GM18498 (cell line): ENCODE data around the gene ANKDD1A.

ENCODE experiments used
- ATAC-seq: cut with Tn5 transposase; IDR thresholded peaks from one replicate; pipeline ENCODE4 v1.9.1; 2021; ENCODE audit warnings: mild to moderate bottlenecking, moderate library complexity; ENCODE audit not compliant: unreplicated experiment

ANKDD1A gene

DNA sequence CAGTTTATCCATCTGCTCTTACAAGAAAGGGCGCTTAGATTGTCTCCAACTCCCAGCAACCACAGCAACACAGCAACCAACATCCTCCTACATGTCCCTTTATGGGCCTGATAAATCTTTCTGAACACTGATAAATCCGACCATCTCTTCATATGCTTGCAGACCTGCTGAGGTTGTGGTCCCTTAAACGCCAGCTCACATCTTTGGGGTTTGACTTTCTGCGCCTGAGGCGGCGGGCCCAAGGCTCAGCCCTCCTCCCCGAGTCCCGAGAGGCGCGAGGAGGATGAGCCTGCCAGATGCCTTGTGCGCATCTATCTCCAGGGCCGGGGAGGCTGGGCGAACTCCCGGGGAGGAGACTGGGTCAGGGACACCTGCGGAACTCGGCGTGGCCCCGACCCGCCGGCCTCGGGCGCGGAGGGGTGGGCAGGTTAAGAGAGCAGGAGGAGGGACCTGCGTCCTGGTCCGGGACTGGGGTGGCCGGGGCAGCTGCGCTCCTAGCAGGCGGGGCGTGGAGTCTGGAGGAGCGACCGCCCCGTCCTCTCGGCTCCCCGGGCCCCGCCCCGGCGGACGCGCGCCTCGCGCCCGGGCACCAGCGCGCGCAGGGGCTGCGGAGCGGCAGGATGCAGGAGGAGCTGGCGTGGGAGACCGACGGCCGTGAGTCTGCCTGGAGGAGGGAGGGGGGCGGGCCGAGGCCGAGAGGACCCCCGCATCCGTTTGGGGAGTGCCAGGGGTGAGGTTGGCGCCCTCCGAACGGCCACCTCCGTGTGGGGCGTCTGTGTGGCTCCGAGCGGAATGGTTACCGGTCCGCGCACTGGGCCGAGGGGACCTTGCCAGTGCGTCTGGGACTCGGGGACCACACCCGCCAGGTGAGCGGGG lies at the start of gene ANKDD1A:
Gene ANKDD1A, plus strand, starts transcription at position 592 of the 876 bp plus-strand sequence. Its CDS starts 29 bp downstream, at position 621.
- ATAC-seq, result peak; percentile 81

DNA sequence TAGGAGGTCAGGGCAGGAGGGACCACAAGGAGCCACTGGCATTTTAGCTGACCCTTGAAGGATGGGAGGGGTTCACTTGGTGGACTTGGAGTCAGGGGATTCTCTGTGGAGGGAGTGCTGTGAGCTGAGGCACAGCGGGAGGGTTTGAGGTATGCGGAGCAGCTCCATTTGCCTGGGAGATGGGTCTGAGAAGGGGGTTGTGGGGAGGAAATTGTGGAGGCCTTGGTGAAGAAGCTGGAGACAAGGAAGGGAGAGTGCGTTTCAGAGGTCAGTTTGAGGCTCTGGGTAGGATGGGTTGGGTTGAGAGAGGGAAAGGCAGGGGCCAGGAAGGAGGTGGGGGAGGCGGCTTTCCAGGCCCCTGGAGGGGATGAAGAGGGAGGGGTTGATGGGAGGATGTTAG lies 49.7 kb upstream of the ANKDD1A start:
- ATAC-seq, result no peak

- no peak for ATAC-seq
Observed at GRCh38 chr15:64862408-64862807, 49.3 kb upstream of the ANKDD1A start.

- no peak for ATAC-seq
Observed at GRCh38 chr15:64864068-64864467, 47.6 kb upstream of the ANKDD1A start.

GRCh38 chr15:64865126-64865997 lies 46.3 kb upstream of the ANKDD1A start:
- ATAC-seq, result no peak

DNA sequence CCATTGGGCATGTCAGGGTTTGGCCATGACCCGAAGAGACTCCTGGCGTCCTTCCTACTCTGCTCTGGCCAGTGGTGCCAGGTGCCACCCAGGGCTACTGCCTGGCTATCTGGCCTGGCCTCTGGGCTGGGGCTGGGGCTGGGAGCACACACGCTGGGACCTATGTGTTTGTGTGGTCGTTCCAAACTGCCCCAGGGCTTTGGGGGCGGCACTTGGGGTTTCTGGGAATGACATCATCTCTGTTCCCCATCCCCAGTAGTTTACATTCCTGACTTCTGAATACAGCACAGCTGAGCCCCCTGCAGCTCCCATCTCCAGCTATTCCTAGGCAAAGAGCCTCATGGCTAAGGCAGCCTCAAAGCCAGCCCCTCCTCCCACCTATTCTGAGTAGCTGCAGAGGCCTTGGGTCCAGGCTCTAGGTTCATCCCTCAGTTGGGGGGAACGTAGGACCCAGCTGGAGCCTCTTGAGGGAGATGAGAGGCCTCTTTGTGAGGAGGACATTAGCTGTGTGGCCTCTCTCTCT lies 45.6 kb upstream of the ANKDD1A start:
- ATAC-seq, result no peak

DNA sequence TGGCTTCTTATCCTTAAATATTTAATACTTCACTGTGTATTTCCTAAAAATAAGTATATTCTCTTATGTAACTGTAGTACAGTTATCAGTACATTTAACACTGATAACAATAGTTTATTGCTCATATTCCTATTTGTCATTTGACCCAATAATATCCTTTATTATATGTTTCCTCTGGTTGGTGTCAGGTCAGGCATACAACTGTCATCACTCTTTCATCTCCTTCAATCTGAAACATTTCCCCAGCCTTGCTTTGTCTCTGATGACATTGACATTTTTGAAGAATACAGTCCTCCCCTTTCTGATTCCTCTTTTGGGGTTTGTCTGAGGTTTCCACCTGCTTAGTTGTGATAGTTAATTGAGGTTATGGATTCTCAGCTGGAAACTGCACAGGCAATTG lies 42.2 kb upstream of the ANKDD1A start:
- ATAC-seq, result no peak

GRCh38 chr15:64870353-64870752 lies 41.3 kb upstream of the ANKDD1A start:
- no peak for ATAC-seq

- no peak for ATAC-seq
Observed at GRCh38 chr15:64875641-64876223, 36.0 kb upstream of the ANKDD1A start.

DNA sequence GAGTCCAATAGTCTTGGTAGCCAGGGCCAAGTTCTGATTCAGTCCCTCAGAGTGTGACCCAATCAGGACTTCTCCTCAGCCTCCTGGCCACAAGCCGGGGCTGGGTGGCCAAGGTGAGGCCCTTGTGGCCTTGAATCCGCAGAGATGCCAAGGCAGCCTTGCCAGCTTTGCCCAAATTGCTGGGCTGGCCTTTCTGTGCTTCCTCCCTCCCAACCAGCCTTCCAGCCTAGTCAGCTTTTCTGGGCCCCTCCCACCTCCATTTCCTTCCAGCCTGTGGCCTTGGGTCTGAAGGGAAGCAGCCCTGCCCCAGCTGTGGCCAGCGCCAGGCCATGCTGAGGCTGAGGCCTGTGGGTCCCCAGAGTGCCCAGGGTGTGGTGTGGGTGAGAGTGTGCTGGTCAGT lies 34.3 kb upstream of the ANKDD1A start:
- no peak for ATAC-seq

- ATAC-seq, result no peak
Observed at GRCh38 chr15:64878705-64879104, 33.0 kb upstream of the ANKDD1A start.

GRCh38 chr15:64883100-64883581 lies 28.6 kb upstream of the ANKDD1A start:
- peak; percentile 55 for ATAC-seq

- ATAC-seq, result peak; percentile 67
Observed at GRCh38 chr15:64883997-64884511, 27.6 kb upstream of the ANKDD1A start.

DNA sequence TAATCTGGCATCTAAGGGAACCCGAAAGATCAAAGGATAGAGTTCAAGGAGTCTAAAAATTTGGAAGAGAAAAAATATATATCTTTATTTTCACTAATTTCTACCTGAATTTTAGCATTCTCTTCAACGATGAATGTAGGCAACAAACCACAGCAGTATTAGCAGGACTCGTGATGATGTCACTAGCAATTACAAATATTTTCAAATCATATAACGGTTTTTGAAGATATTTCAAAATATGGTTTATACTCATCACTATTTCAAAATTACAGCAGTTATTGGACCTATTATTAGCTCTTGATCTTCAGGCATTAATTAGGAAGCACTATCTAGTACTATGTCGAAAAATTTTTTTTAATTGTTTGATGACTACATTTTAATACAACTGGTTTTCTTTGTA lies 27.0 kb upstream of the ANKDD1A start:
- no peak for ATAC-seq

GRCh38 chr15:64888336-64888735 lies 23.4 kb upstream of the ANKDD1A start:
- ATAC-seq, result no peak

- no peak for ATAC-seq
Observed at GRCh38 chr15:64891561-64891960, 20.1 kb upstream of the ANKDD1A start.

GRCh38 chr15:64892847-64893403 lies 18.8 kb upstream of the ANKDD1A start:
- ATAC-seq, result no peak

DNA sequence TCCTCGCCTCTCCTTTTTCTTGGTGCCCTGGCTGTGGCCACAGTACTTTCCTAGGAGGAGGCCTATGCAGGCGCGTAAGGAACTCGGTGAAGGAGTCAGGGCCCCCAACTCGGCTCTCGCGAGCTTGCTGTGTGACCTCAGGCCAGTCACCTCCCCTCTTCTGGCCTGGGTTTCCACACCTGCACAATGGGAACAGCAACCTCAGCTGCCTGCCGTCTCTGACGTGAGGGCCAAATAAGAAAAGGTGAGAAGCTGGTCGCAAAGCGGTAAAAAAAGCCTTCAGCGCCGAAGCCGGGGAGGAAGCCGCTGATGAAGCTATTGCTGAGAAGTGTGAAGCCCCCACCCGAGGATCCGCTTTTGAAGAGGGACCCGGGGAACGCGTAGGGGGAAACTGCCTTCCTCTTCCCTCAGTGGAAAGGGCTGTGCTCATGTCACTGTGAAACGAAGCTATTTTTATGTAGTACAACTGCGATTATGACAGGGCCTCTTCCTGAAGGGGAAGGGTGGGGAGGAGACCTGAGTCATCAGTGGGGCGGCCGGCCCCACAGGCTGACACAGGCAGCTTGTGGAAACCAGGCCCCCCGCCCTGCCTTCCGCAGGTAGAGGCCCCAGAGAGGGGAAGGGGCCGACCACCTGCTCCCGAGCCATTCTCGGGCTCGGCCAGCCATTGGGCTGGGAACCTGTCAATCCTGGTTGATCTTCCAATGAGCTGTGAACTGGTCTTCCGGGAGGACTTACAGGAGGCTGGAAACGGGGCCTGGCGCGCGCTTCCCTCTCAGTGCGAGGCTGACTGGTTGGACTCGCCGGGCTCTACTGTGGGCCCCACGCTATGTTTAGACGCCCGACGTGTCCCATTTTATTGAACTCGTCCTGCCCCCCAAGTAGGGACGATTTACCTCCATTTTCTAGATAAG lies 18.0 kb upstream of the ANKDD1A start:
- ATAC-seq, result peak; percentile 72

DNA sequence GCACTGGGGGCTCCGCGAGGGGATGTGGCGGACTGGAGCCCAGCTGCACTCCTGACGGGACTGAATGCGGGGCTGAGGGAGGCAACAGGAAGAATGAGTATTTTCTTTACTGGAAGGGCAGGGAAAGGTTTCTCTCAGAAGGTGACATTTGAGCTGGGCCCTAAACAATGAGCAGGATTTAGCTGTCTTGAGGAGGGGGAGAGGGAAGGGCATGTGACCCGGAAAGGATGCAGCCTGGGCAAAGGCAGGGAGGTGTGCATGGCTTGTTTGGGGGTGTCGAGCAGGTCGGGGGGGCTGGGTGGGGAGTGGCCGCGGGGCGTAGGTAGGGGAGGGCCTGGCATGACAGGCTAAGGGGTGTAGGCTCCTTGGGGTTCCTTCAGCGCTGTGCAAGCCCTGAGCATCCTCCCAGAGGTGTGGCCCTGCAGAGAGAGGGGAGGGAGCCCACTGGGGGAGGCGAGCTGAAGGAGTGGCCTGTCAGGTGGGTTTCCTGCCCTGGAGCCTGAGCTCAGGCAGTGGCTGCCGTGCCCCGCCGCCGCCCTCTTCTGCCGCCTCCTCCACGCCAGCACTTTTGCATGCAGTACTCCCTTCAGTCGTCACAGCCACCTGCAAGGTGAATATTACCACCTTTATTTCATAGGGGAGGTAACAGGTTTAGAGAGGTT lies 17.2 kb upstream of the ANKDD1A start:
- ATAC-seq, result peak; percentile 38
